GM19238 (cell line): ENCODE data around the gene C16orf96.

ENCODE experiments used
- DNase-seq: peaks from one replicate; pipeline ENCODE4 v3.0.0; 2011; ENCODE audit warnings: low spot score; ENCODE audit not compliant: insufficient read length

C16orf96 gene

DNA sequence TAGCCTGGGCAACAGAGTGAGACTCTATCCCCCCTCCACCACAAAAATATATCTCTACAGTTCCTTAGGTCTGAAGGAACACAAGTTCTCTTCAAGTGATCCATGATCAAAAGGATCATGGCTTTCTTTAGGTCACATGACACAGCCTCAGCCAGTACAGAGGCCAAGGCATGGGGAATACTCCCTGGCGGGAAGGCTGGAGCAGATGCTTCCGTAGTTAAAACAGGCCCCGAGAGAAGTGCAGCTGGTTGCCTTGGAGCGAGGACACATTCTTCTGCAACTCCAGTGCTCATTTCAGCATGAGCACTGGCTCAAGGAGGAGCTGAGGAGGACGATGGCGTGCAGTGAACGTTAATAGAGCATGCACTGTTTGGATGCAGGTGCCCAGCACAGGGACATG is 31.1 kb upstream of the C16orf96 start:
- no peak for DNase-seq

DNA sequence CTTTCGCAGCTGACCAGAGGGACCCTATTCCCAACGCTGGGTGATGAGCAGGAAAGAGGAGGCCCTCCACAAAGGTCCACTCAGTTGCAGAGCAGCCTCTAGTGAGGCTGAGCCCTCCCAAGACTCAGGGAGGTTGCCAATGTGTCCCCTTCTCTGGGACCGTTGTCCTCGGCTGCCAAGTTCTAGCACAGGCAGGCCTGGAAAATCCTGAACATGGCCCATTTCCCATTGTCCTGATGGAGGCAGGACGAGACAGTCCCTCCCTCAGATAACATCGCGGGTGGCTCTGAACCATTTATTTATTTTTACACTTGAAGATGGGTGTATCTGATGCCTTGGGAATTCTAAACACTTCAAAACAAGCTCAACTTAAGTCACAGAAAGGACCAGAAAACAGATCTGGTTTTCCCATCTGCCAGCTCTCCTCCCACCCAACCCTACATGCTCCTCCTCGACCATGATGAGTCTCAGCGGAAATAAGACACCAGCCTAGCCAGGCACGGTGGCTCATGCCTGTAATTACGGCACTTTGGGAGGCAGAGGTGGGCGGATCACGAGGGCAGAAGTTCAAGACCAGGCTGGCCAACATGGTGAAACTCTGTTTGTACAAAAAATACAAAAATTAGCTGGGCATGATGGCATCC is 30.4 kb upstream of the C16orf96 start:
- no peak for DNase-seq

DNA sequence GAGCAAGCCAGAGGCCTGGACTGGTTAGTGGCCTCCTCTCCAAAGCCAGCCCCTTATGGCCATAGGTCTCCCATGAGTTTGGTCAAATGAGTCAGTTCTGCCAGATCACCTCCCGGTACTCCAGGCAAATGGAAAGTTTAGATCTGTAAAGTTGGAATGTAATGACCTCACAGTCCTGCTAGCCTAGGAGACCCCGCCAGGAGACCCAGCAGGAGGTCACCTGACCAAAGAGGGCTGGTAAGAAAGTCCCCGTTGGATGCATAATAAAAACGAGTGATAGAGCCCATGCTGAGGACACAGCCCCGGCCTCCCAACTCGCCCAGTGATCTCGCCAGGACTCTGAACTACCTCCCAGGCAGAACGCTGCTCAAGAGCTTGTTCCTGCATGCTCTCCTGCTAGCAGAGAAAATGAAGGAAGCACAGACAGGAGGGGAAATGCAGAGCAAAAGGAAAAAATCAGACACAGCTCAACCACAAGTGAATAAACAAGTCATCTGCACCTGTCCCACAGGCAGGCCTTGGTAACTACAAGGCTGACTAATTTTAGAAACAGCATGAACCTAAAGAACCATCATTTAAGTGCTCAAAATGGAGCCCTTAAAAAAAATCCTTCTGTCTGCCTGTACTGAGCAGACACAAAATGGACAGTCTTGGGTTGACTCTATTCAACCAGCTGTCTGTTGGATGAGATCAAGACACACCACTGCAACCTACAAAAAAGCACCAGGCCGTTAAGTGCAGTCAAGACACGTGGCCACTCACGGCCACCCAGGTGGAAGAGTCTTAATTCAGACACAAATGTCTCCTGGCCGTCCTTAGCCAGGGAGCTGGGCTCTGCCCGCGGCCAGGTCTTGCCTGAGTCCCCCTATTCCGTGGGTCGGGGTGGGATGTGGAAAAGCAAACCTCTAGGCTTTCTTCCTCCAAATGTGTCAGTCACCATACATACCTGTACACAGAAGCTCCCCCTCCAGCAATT is 26.8 kb upstream of the C16orf96 start:
- no peak for DNase-seq

DNA sequence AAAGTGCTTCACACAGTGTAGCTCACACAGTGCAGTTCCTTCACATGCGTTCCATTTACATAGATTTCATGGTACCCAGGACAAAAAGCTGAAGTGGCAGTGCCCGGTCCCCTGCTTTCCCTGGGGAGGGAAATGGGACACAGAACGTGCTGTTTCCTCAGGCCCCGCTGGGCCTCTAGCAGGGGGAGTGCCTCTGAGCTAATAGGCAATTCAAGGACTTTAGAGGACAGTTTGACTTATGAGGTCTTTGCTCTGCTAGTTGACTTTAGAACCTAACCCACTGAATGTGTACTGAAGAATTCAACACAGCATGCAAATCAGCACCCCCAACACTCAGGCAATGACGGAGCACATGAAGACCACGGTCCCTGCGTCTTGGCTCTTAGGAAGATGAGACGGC is 24.3 kb upstream of the C16orf96 start:
- DNase-seq, result no peak

DNA sequence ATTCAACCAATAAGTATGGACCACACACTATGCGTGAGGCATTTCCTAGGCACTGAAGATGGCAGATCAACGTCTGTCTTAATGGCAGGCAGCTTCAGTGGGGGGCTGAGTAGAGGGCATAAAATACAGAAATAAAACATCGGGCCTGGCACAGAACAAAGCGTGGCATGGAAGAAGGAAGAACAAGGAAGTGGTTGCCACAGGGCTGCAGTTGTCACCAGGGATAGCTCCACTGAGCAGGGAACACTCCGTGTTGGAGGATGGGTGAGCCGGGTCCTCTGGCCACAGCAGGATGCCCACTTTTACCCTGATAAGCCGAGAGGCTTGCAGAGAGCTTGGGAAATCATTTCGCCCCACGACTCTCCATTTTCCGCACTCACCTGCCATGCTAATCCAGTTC is 23.9 kb upstream of the C16orf96 start:
- DNase-seq, result no peak

DNA sequence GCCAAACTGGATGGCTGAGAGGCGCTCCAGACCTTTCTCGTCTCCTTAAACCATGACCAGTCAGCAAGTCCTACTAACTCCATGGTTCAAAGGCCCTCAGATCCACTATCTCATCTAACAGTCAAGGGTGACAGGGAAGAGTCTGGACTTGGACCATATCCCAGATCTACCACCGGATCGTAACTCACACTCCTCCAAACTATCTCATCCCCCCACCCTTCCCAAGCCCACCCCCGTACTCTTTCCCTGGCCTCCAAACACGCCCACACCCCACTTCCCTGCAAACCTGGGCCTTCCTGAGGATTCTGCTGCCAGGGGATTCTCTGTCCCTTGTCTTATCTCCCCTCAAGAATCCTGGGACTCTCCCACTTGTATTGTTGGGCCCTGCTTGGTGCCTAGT is 22.6 kb upstream of the C16orf96 start:
- DNase-seq, result no peak

DNA sequence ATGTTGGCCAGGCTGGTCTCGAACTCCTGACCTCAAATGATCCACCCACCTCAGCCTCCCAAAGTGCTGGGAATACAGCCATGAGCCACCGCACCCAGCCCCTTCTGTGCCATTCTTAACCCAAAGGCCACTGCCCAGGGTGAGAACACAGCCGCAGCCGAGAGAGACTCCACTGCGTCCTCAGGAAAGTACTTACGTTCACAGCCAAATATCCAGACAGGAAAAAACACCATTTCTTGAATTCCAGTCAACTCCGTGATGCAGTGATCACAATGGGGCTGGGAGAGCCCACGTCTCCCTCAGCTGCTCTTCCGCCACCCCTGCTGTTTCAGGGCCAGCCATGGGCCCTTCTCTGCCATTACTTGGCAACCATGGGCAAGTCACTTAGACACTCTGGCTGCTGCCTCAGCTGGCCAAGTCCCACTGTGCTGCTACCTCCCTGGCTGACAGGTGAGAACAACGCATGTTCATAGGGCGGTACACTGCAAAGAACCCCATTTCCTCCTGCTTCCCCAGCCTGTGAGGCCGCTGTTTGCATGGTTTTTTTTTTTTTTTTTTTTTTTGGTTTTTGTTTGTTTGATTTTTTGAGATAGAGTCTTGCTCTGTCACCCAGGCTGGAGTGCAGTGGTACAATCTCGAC is 21.9 kb upstream of the C16orf96 start:
- DNase-seq, result no peak

DNA sequence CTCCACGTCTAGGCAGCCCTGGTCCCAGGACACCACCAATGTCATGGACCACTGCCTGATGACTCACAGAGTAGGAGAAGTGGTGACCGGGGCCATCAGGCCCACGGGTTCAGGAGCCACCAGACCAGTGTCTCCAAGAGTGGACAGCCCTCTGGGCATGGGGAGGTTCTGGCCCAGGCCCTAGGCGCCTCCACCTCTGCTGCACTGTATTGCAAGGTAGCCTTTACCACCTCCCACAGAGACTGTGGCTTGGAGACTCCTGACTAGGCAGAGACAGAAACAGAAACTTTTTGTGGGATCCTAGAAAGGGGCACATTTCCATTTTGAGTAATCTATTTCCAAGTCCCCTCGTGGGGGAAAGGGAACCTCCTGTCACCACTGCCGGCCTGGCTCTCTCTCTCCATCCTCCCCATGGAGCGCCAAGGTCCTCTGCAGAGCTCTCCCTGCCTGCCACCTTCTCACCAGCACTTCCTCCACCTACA is 20.5 kb upstream of the C16orf96 start:
- DNase-seq, result no peak

DNA sequence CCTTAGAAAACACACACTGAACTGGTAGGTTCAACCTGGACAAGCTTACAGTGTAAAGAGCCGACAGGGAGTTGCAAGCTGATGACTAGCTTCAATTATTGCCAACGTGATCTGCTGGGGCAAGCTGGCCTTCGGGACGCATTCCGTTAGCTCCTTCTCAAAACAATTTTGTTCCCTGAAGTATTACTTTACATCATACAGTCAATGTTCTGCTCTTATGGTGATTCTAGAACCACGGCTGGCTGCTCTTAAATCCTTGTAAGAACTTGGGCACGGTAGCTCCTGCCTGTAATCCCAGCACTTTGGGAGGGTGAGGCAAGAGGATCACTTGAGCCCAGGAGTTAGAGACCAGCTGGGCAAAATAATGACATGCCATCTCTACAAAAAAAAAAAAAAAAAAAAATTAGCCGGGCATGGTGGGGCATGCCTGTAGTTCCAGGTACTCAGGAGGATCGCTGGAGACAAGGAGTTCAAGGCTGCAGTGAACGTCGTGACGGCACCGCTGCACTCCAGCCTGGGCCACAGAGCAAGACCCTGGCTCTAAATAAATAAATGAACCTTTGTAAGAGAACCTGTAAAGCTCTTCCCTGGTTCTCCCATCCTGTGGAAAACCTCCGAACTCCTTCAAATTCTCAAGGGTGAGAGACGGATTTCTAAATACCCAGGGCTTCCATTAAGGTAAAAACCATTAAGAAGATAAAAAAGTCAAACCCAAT is 19.6 kb upstream of the C16orf96 start:
- DNase-seq, result no peak

DNA sequence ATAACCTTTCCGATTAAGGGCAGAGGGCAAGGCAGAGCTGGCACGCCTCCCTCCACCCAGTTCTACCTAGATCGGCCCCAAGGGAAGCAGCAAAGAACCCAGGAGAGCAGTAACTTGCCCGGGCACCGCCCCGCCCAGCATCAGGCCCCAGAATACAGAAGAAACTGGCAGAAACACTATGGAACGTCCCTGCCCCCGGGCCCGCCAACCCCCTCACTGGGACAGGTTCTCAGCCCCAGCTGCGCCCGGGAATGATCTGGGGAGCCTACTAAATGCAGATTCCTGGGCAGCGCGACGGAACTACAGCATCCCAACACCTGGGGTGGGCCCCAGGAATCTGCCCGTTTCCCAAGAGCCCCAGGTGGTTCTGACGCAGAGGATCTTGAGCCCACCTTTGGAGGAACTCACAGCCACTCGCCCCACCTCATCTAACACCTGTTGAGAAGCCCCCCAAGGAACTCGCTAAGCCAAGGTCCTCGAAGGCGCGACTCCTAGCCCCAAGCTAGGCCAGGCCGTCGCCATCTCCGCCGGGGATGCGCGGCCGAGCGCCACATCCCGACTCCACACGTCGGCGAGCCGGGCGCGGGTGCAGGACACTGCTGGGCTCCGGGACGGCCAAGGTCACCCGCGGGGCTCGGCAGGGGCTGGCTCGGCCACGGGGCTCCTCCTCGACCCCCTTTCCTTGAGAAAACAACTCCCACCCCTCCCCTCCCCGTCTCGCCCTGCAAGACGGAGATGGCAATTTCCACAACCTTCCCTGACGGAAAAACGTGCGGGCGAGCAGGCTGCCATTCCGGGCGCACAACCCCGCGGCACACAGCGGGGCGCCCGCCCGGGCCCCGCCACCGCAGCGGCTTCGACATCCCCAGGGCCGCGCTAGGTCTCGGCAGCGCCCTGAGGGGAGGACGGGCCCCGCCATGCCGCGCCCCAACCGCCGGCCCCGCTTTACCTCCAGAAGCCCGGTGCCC is 18.5 kb upstream of the C16orf96 start:
- DNase-seq, result no peak

DNA sequence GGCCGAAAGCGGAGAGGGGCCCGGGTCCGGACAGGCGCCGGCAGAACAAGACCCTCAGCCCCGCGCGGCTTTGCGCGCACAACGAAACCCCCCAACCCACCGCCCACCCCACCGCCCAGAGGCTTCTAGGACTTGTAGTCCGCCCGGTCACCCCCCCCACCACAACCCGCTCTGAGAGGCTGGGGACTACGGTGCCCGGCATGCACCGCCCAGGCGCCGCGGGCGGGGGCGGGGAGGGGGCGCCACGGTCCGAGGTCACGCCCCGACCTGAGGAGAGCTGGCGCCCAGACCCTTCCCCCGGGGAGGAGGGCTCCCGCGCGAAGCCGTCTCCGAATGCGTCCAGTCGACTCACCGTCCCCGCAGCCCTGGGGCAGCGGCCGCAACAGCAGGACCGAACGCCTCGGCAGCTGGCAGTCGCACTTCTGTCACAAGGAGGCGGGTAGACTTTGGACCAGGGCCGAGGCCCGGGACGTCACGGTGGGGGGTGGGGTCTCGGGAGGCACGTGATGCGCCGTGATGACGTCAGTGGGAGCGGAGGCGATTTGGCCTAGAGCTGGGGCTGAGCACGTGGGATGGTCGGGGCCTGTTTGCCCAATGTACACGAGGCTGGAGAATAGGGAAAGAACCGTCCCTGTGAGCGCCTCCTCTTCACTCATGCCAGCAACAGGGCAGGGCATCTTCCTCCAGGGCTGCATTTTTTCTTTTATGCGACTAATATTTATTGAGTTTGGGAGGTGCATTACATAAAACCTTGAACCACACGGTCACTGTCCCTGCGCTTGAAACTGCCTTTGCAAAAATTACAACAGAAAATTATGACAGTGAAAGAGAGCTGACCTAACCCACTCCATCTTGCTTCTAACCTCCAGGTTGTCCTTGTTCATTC is 17.5 kb upstream of the C16orf96 start, which contains the start of gene CDIP1:
CDIP1 (minus strand) TSS at position 424 of the 886 bp plus-strand sequence. CDS start 24,643 bp downstream, outside the sequence.
- DNase-seq, result peak; percentile 84

DNA sequence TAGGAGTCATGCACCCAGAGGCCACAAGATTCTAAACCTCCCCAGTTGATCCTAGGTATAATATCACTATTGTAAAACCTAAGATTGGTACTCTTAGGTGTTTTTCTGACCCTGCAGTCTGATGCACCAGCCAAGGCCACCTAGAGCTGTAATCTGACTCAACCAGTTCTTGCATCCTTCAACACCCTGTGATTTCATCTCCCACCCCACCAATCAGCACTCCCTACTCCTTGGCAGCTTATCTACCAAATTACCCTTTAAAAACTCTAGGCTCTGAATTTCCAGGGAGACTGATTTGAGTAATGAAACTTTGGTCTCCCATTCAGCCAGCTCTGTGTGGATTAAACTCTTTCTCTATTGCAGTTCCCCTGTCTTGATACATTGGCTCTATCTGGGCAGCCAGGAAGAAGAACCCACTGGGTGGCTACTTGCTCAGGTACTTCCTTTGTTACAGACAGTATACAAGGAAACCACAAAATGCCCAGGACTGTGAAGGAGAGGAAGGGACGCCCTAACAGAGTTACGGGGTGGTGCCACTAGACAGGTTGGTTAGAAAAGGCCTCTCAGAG is 16.3 kb upstream of the C16orf96 start:
- DNase-seq, result no peak

DNA sequence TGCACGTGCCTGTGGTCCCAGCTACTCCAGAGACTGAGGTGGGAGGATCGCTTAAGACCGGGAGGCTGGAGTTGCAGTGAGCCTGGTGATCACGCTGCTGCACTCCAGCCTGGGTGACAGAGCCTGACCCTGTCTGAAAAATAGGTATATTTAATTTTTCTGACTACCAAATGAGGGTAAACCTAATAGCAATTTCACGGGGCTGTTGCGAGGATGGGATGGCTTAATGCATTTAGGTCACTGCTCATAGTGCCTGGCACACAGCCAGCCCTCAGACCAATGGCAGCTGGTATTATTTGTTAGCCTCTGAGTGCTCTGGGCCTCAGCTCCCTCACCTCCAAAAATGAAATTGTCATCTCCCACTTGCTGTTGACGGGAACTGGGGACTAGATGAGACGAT is 11.7 kb upstream of the C16orf96 start:
- no peak for DNase-seq

DNA sequence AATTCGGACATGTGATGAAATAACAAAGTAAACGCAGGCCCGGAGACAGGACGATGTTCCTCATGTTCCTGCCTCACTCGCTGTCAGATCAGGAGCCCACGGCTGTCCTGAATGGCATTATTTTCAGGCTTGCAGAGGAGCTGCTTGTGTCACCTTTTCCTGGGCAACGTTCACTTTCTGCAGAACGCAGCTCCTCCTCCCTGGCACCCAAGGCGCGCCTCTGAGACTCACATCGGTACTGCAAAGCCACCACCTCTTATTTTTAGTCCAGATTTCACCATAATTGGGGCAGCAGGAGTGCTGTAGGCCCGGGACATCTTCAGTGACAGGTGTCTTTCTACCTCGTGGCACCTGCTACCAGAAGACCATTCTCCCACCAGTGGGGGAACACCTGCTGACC is 8.0 kb upstream of the C16orf96 start:
- DNase-seq, result no peak

DNA sequence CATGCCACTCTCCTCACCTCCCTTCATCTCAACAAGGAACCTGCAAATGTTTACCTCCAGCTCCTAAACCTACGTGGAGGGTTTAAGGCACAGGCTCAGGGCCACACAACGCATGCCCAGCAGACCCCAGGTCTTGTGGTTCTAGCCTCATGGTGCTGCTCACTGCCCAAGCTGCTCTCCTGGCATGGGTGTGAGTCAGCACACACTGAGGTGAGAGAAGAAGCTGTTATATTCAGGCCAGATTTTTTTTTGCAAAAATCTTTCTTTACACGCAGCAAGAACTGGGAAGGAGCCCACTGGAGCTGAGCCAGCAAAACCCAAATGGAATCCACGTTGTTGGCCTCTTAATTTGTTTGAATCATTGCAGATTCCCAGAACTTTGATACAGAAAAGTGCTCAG is 5.5 kb upstream of the C16orf96 start:
- DNase-seq, result no peak

DNA sequence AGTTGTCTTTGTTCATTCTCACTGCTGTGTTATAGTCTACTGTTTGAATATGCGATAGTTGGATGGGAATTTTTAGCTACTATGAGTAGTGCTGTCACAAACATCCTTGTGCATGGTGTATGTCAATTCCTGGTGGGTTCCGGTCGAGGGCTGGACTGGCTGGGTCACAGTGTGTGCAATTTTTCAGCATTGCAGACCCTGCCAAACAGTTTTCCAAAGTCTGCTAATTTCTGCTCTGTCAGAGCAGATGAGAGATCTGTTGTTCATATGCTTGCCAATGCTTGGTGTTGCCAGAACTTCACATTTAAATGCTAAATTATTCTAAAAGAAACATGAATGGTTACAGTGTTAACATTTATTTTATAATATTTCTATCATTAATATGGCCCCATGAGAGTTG is 3.6 kb upstream of the C16orf96 start:
- DNase-seq, result no peak

DNA sequence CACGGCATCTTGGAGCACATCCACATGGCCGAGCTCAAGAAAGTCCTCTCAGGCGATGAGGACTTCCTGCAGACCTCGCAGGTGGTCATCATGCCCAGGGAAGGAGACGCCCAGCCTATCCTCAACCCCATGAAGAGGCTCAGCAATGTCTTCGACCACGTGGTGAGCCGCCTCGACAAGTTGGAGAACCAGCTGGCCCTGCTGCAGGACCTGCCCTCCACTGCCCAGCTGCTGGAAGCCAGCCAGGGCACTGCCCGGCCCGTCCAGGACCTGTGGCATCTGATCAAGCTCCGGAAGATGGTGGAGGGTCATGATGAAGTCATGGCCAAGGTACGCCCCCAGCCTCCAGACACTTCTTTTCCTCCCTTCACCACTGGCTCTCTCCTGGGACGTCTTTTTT is 440 bp downstream of the C16orf96 start:
- no peak for DNase-seq

DNA sequence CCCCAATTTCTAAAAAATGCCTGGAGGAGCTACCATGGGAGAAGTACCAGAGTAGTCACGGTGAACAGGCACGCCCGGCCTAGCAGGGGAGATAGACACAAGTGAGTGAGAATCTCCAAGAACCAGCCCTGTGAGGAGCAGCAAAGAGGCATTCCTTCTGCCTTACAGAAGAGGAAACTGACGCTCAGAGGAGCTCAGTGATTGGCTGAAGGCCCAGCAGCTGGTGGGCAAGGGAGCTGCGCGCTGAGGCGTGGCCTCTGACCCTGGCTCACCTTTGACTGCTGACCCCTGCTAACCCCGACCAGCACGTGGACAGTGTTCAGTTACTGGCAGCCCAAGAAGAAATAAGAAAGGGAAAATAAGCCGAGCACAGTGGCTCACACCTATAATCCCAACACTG is 1.8 kb downstream of the C16orf96 start:
- no peak for DNase-seq

DNA sequence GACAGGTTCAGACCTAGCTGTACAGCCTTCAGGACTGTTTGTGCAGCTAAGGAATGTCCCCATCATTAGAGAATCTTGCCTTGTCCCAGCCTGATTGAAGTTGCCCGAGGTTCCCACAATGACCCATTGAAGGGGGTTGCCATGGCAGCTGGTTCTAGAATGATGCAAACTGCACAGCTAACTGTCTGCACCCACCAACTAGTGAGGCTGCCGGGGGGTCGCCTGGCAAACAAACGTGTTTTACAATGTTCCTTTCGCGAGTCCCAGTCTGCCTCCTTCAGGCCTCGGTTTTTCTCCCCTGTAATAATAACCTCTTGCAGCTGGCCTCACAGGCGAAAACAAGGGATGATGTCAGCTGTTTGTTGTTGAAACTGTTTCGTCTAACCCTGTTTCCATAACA is 5.5 kb downstream of the C16orf96 start:
- DNase-seq, result no peak
